GM23338 (cell line): ENCODE measurements around the gene RASSF7. TPM values are rescaled to one million over a fixed set of nuclear protein-coding genes. Genes with fewer than 3 reads are reported as not detected.

Experiments used
- ATAC-seq: fragments of 200-7000 bp; cut with Tn5 transposase; 3 replicates; pipeline ENCODE4 v1.9.1; 2020
- DNase-seq: peaks from one replicate; pipeline ENCODE4 v3.0.0-alpha.2; 2015; ENCODE audit warnings: low spot score
- H2AFZ ChIP-seq: fragments of 200-600 bp; sonication (generic); 2 replicates; pipeline ENCODE4 v1.8.0; 2016; ENCODE audit warnings: antibody characterized with exemption, mild to moderate bottlenecking, moderate library complexity
- H3F3A ChIP-seq: fragments of 200-600 bp; sonication (generic); replicated peaks from 2 replicates; pipeline ENCODE4 v1.8.0; 2017; ENCODE audit warnings: antibody characterized with exemption, mixed run types, low read depth
- H3K27ac ChIP-seq: fragments of 200-600 bp; sonication (generic); 2 replicates; pipeline ENCODE4 v1.6.1; 2016; ENCODE audit warnings: low read depth
- H3K27me3 ChIP-seq: fragments of 200-600 bp; sonication (generic); 2 replicates; pipeline ENCODE4 v1.8.0; 2016; ENCODE audit warnings: mild to moderate bottlenecking, mixed run types, moderate library complexity; ENCODE audit not compliant: insufficient read depth
- H3K36me3 ChIP-seq: fragments of 200-600 bp; sonication (generic); 2 replicates; pipeline ENCODE4 v1.8.0; 2016; ENCODE audit warnings: mild to moderate bottlenecking; ENCODE audit not compliant: insufficient read depth
- H3K4me1 ChIP-seq: fragments of 200-600 bp; sonication (generic); 2 replicates; pipeline ENCODE4 v1.8.0; 2016; ENCODE audit warnings: mild to moderate bottlenecking, moderate library complexity; ENCODE audit not compliant: insufficient read depth
- H3K4me2 ChIP-seq: fragments of 200-600 bp; sonication (generic); 2 replicates; pipeline ENCODE4 v1.7.1; 2017; ENCODE audit warnings: mixed run types
- H3K4me3 ChIP-seq: fragments of 200-600 bp; sonication (generic); 2 replicates; pipeline ENCODE4 v1.6.1; 2016; ENCODE audit warnings: mixed run types
- H3K79me2 ChIP-seq: fragments of 200-600 bp; sonication (generic); replicated peaks from 2 replicates; pipeline ENCODE4 v1.8.0; 2017; ENCODE audit warnings: mild to moderate bottlenecking; ENCODE audit not compliant: insufficient read depth
- H3K9me2 ChIP-seq: fragments of 200-600 bp; sonication (generic); 2 replicates; pipeline ENCODE4 v1.8.0; 2017; ENCODE audit not compliant: insufficient read depth
- H4K20me1 ChIP-seq: fragments of 200-600 bp; sonication (generic); replicated peaks from 2 replicates; pipeline ENCODE4 v1.8.0; 2017; ENCODE audit warnings: mild to moderate bottlenecking; ENCODE audit not compliant: insufficient read depth
- H3K27ac Mint-ChIP-seq: 2 replicates; pipeline ENCODE4 v1.8.0; 2020; ENCODE audit warnings: inconsistent platforms, mild to moderate bottlenecking, moderate library complexity, mixed read lengths
- H3K27me3 Mint-ChIP-seq: 3 replicates; pipeline ENCODE4 v1.8.0; 2022; ENCODE audit warnings: low read depth, mild to moderate bottlenecking, moderate library complexity, mixed read lengths, inconsistent platforms; ENCODE audit not compliant: insufficient read depth, poor library complexity
- H3K36me3 Mint-ChIP-seq: 3 replicates; pipeline ENCODE4 v1.8.0; 2021; ENCODE audit warnings: low read depth, mild to moderate bottlenecking, inconsistent platforms, moderate library complexity, mixed read lengths
- H3K4me1 Mint-ChIP-seq: 3 replicates; pipeline ENCODE4 v1.8.0; 2020; ENCODE audit warnings: mild to moderate bottlenecking, inconsistent platforms, mixed read lengths
- H3K4me3 Mint-ChIP-seq: 3 replicates; pipeline ENCODE4 v1.8.0; 2021; ENCODE audit warnings: moderate library complexity, mild to moderate bottlenecking, inconsistent platforms, mixed read lengths
- H3K9me3 Mint-ChIP-seq: 3 replicates; pipeline ENCODE4 v1.8.0; 2020; ENCODE audit warnings: moderate library complexity, mild to moderate bottlenecking, inconsistent platforms, mixed read lengths
- CTCF ChIP-seq, 2 experiments: fragments of 200-600 bp in 1 of 2; sonication (generic) in 1 of 2; conservative IDR thresholded peaks; 2 replicates each; pipeline versions ENCODE4 v1.5.1 to v1.6.1; 2016 to 2017; ENCODE audit warnings: antibody characterized with exemption in 2 of 2, low read depth in 2 of 2, mild to moderate bottlenecking in 2 of 2, moderate library complexity in 1 of 2
- JUNB ChIP-seq: IDR thresholded peaks from one replicate; pipeline ENCODE4 v1.6.1; 2016; ENCODE audit warnings: antibody characterized with exemption; ENCODE audit not compliant: unreplicated experiment
- POLR2AphosphoS5 ChIP-seq: IDR thresholded peaks from 2 replicates; pipeline ENCODE4 v1.6.1; 2016; ENCODE audit warnings: antibody characterized with exemption, low read depth
- REST ChIP-seq: IDR thresholded peaks from one replicate; pipeline ENCODE4 v1.6.1; 2018; ENCODE audit warnings: antibody characterized with exemption; ENCODE audit not compliant: unreplicated experiment
- STAT1 ChIP-seq: IDR thresholded peaks from one replicate; pipeline ENCODE4 v1.6.1; 2016; ENCODE audit warnings: antibody characterized with exemption; ENCODE audit not compliant: unreplicated experiment
- ZNF114 ChIP-seq: fragments of 250-450 bp; sonication (Bioruptor Pico); IDR thresholded peaks from 2 replicates; pipeline ENCODE4 v1.5.0; 2020; ENCODE audit warnings: mild to moderate bottlenecking, moderate library complexity
- ZNF462 ChIP-seq: fragments of 250-450 bp; sonication (Bioruptor Pico); IDR thresholded peaks from 2 replicates; pipeline ENCODE4 v1.5.0; 2020; ENCODE audit warnings: mild to moderate bottlenecking, moderate library complexity
- polyA plus RNA-seq: library from polyadenylated mRNA; unstranded; fragments of >200 nt; fragmentation: Nextera tagmentation; extraction: Ambion mirVana; gene quantifications from 2 replicates; pipeline ENCODE4 v1.2.1, GENCODE V29; 2016
- total RNA-seq: library from RNA; depleted of rRNA; stranded (reverse); fragments of >200 nt; shearing (Covaris generic); gene quantifications from 2 replicates; pipeline ENCODE4 v1.2.3, GENCODE V29; 2014

RASSF7 gene
- total and polyA plus RNA-seq, 2 experiments from 2014 or later: 39.6 to 64.8 TPM

- no peak for TF ChIP-seq STAT1
- TF ChIP-seq POLR2AphosphoS5: no peak
- no peak for TF ChIP-seq JUNB
- no peak for TF ChIP-seq REST
Observed at GRCh38 chr11:606245-606644, 45.5 kb downstream of the RASSF7 start (continued).

- Histone ChIP-seq H3F3A (peaks cover 27% of the 10 kb centered on the region), H3K36me3 (peaks cover 25% of the 10 kb centered on the region; the same call in 1 of the 2 replicates), H3K27ac (0 out of 2 replicates have a peak overlapping the region, but pooled peaks have one; percentile 32), H4K20me1 (peaks cover 3% of the 10 kb centered on the region; the same call in 1 of the 2 replicates), H3K27me3 (no peaks in the 10 kb centered on the region), H3K4me2 (no peak overlapping the region), H3K4me1 (no peaks in the 10 kb centered on the region), H2AFZ (no peak overlapping the region), H3K79me2 (0 out of 2 replicates have a peak, but pooled peaks cover 4% of the 10 kb centered on the region), H3K4me3 (no peak overlapping the region), H3K9me2 (no peaks in the 10 kb centered on the region)
- ATAC-seq: peak; percentile 14; the same call in 1 of the 3 replicates
- Mint-ChIP-seq H3K4me1 (peaks cover 2% of the 10 kb centered on the region), H3K9me3 (no peaks in the 10 kb centered on the region), H3K27ac (no peak overlapping the region), H3K27me3 (peaks cover 13% of the 10 kb centered on the region), H3K4me3 (no peak overlapping the region; the same call in 2 of the 3 replicates), H3K36me3 (peaks cover 57% of the 10 kb centered on the region)
- no peak for DNase-seq
- no peak for TF ChIP-seq CTCF (conservative IDR thresholded peaks at IDR 0.05; ENCODE audit: low read depth in 2 of 2)
- TF ChIP-seq JUNB: no peak
- no peak for TF ChIP-seq STAT1
- TF ChIP-seq POLR2AphosphoS5: no peak
- TF ChIP-seq REST: no peak
- no peak for TF ChIP-seq ZNF462 (CRISPR knock-in tag)
- TF ChIP-seq ZNF114: no peak
Observed at GRCh38 chr11:607020-607780, 46.4 kb downstream of the RASSF7 start.
